Measurements from ENCODE around the gene DEF6. TPM values are rescaled to one million over a fixed set of nuclear protein-coding genes. Genes with fewer than 3 reads are reported as not detected.

The DEF6 gene
- total RNA-seq, 4 donors from 2014 or later = 28.0 to 99.9 (median 35.5) TPM

GRCh38 chr6:35262596-35262995 is 35.0 kb upstream of the DEF6 start:
- no peak for DNase-seq (ENCODE audit: low spot score in 2 of 2)
- Histone ChIP-seq H3K27me3 (no peaks in the 10 kb centered on the region), H3K4me3 (no peak overlapping the region), H3K9me3 (no peaks in the 10 kb centered on the region), H3K27ac (no peak overlapping the region), H3K36me3 (no peaks in the 10 kb centered on the region), H3K4me1 (peaks cover 23% of the 10 kb centered on the region)
- no peak for TF ChIP-seq POLR2A (IDR thresholded peaks at IDR 0.05)
- no peak for TF ChIP-seq EP300 (IDR thresholded peaks at IDR 0.05)
- TF ChIP-seq CTCF (IDR thresholded peaks at IDR 0.05) = no peak
- no peak for TF ChIP-seq POLR2AphosphoS5 (IDR thresholded peaks at IDR 0.05)
- WGBS = 56% methylated on average over 1 of the region's 2 CpGs

GRCh38 chr6:35264550-35265274 is 32.9 kb upstream of the DEF6 start:
- Histone ChIP-seq H3K36me3 (no peaks in the 10 kb centered on the region), H3K4me3 (no peak overlapping the region), H3K27ac (no peak overlapping the region), H3K27me3 (no peaks in the 10 kb centered on the region), H3K9me3 (no peaks in the 10 kb centered on the region), H3K4me1 (peaks cover 11% of the 10 kb centered on the region)
- no peak for TF ChIP-seq POLR2AphosphoS5 (IDR thresholded peaks at IDR 0.05)
- no peak for DNase-seq (ENCODE audit: low spot score in 2 of 2)

- H3K4me3 ChIP-seq = no peak overlapping the region
- no peak for DNase-seq (ENCODE audit: low spot score in 2 of 2)
- TF ChIP-seq CTCF (IDR thresholded peaks at IDR 0.05) (no peak), POLR2AphosphoS5 (IDR thresholded peaks at IDR 0.05) (no peak), POLR2A (IDR thresholded peaks at IDR 0.05) (no peak), EP300 (IDR thresholded peaks at IDR 0.05) (no peak)
- H3K27ac ChIP-seq = no peak overlapping the region
- H3K36me3 ChIP-seq = no peaks in the 10 kb centered on the region
- 69% methylated on average over 2 of the region's 2 CpGs for whole genome bisulfite sequencing
- H3K9me3 ChIP-seq = no peaks in the 10 kb centered on the region
- no peaks in the 10 kb centered on the region for H3K27me3 ChIP-seq
- H3K4me1 ChIP-seq = peaks cover 4% of the 10 kb centered on the region
These were observed 32.1 kb upstream of the DEF6 start for GRCh38 chr6:35265523-35265922.

- Histone ChIP-seq H3K4me3 (no peak overlapping the region), H3K27ac (no peak overlapping the region), H3K4me1 (no peaks in the 10 kb centered on the region), H3K36me3 (no peaks in the 10 kb centered on the region), H3K9me3 (no peaks in the 10 kb centered on the region), H3K27me3 (no peaks in the 10 kb centered on the region)
- 90% methylated on average over 8 of the region's 8 CpGs for WGBS
- TF ChIP-seq POLR2A (IDR thresholded peaks at IDR 0.05) (no peak), CTCF (IDR thresholded peaks at IDR 0.05) (no peak), POLR2AphosphoS5 (IDR thresholded peaks at IDR 0.05) (no peak)
- no peak for DNase-seq (ENCODE audit: low spot score in 2 of 2)
These were observed 30.2 kb upstream of the DEF6 start for GRCh38 chr6:35267446-35267845.

GRCh38 chr6:35267897-35268296 is 29.7 kb upstream of the DEF6 start:
- no peaks in the 10 kb centered on the region for H3K36me3 ChIP-seq
- DNase-seq (ENCODE audit: low spot score in 2 of 2) = no peak
- WGBS = 76% methylated on average over 2 of the region's 2 CpGs
- no peaks in the 10 kb centered on the region for H3K9me3 ChIP-seq
- no peaks in the 10 kb centered on the region for H3K27me3 ChIP-seq
- H3K4me3 ChIP-seq = no peak overlapping the region
- no peaks in the 10 kb centered on the region for H3K4me1 ChIP-seq
- TF ChIP-seq EP300 (IDR thresholded peaks at IDR 0.05) (no peak), CTCF (IDR thresholded peaks at IDR 0.05) (no peak), POLR2AphosphoS5 (IDR thresholded peaks at IDR 0.05) (no peak), POLR2A (IDR thresholded peaks at IDR 0.05) (no peak)
- no peak overlapping the region for H3K27ac ChIP-seq

GRCh38 chr6:35272005-35272404 is 25.6 kb upstream of the DEF6 start:
- 91% methylated on average over 2 of the region's 2 CpGs for WGBS
- no peak for DNase-seq (ENCODE audit: low spot score in 2 of 2)
- H3K4me1 ChIP-seq = peaks cover 15% of the 10 kb centered on the region
- H3K9me3 ChIP-seq = no peaks in the 10 kb centered on the region
- H3K4me3 ChIP-seq = no peak overlapping the region
- no peak overlapping the region for H3K27ac ChIP-seq
- TF ChIP-seq EP300 (IDR thresholded peaks at IDR 0.05) (no peak), POLR2A (IDR thresholded peaks at IDR 0.05) (no peak), CTCF (IDR thresholded peaks at IDR 0.05) (no peak), POLR2AphosphoS5 (IDR thresholded peaks at IDR 0.05) (no peak)
- no peaks in the 10 kb centered on the region for H3K36me3 ChIP-seq
- H3K27me3 ChIP-seq = no peaks in the 10 kb centered on the region
